GM13976 (cell line): ENCODE data around the gene DDX10.

Experiments used
- DNase-seq: peaks from one replicate; pipeline ENCODE4 v3.0.0; 2012; ENCODE audit warnings: low spot score
- CTCF ChIP-seq: IDR thresholded peaks from 2 replicates; pipeline ENCODE4 v1.5.1; 2012; ENCODE audit warnings: borderline replicate concordance, mild to moderate bottlenecking; ENCODE audit not compliant: insufficient read depth; ENCODE audit errors: extremely low read depth, missing control alignments, control extremely low read depth
- in situ Hi-C: fragments of 300-500 bp; cut with MboI; formaldehyde crosslinking; loops from one replicate; pipeline ENCODE4 v1.12.0; 2022; ENCODE audit warnings: low sequenced_read_pairs, mixed read lengths, inconsistent platforms; ENCODE audit not compliant: unreplicated experiment

The DDX10 gene

GRCh38 chr11:108872781-108873291 lies 208.0 kb downstream of the DDX10 start:
- TF ChIP-seq CTCF = no peak

GRCh38 chr11:108873310-108873709 lies 208.4 kb downstream of the DDX10 start:
- no peak for DNase-seq
- no peak for TF ChIP-seq CTCF

More at GRCh38 chr11:108872781-108873291, 208.0 kb downstream of the DDX10 start:
- in situ Hi-C loops = no loop called here
- DNase-seq = no peak

GRCh38 chr11:108873941-108874340 lies 209.1 kb downstream of the DDX10 start:
- DNase-seq = no peak
- TF ChIP-seq CTCF = no peak
- in situ Hi-C loops = no loop called here

More at GRCh38 chr11:108873310-108873709, 208.4 kb downstream of the DDX10 start:
- in situ Hi-C loops = no loop called here

GRCh38 chr11:108875134-108875533 lies 210.3 kb downstream of the DDX10 start:
- DNase-seq = no peak
- no peak for TF ChIP-seq CTCF
- in situ Hi-C loops = no loop called here

- in situ Hi-C loops = no loop called here
- DNase-seq = no peak
- no peak for TF ChIP-seq CTCF
These were observed 212.3 kb downstream of the DDX10 start for GRCh38 chr11:108877178-108877577.

GRCh38 chr11:108880510-108880909 lies 215.6 kb downstream of the DDX10 start:
- TF ChIP-seq CTCF = no peak
- DNase-seq = no peak
- in situ Hi-C loops = no loop called here

GRCh38 chr11:108881131-108881530 lies 216.3 kb downstream of the DDX10 start:
- DNase-seq = no peak
- no peak for TF ChIP-seq CTCF
- in situ Hi-C loops = no loop called here
